D721Med (cell line): ENCODE measurements around the gene OSMR.
"Not testable (repeated sequence)": the region's sequence is repeated elsewhere in the genome, so short reads cannot be mapped to it uniquely, and the experiment has no call there.

Experiments
- DNase-seq: peaks from one replicate; pipeline ENCODE4 v3.0.0; 2011; ENCODE audit warnings: low spot score; ENCODE audit not compliant: insufficient read length
- FAIRE-seq: peaks from 2 replicates; lab custom pipeline; 2011; peaks lifted over from hg19 to GRCh38; lab: Jason Lieb, UNC
- CTCF ChIP-seq: IDR thresholded peaks from 2 replicates; pipeline ENCODE4 v1.5.1; 2012; ENCODE audit warnings: mild to moderate bottlenecking, control low read depth; ENCODE audit not compliant: insufficient read depth; ENCODE audit errors: missing control alignments

OSMR gene

GRCh38 chr5:38846379-38847011 is 683 bp downstream of the OSMR start:
- DNase-seq (no peak), FAIRE-seq (no peak)
- no peak for TF ChIP-seq CTCF

- DNase-seq (no peak), FAIRE-seq (no peak)
- TF ChIP-seq CTCF, result no peak
Observed at GRCh38 chr5:38847559-38848347, 1.9 kb downstream of the OSMR start.

GRCh38 chr5:38848637-38849036 is 2.8 kb downstream of the OSMR start:
- no peak for TF ChIP-seq CTCF
- DNase-seq (no peak), FAIRE-seq (no peak)

- DNase-seq, FAIRE-seq: not testable (repeated sequence)
Observed at GRCh38 chr5:38851640-38852039, 5.8 kb downstream of the OSMR start.

- no peak for TF ChIP-seq CTCF
- DNase-seq, result no peak
- FAIRE-seq, result no peak
Observed at GRCh38 chr5:38853753-38854470, 8.1 kb downstream of the OSMR start.

DNA sequence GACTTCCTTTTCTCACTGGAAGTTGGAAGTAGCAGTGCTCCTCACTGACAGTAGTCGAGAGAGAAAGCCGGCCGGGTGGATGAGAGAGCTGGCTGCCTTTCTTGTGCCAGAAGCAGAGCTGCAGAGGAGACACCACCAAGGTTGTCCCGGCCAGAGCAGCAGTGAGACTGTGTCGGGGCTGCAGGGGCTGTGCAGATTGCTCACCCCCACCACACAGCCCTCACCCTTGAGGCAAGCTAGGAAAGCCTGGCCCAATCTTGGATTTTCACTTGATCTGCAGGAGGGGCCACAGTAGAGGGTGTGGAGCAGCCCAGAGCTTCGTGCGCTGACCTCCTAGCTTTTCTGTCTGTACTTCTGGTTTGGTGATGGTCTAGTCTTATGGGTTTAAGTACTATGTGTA is 9.1 kb downstream of the OSMR start:
- no peak for TF ChIP-seq CTCF
- FAIRE-seq, result no peak
- no peak for DNase-seq

DNA sequence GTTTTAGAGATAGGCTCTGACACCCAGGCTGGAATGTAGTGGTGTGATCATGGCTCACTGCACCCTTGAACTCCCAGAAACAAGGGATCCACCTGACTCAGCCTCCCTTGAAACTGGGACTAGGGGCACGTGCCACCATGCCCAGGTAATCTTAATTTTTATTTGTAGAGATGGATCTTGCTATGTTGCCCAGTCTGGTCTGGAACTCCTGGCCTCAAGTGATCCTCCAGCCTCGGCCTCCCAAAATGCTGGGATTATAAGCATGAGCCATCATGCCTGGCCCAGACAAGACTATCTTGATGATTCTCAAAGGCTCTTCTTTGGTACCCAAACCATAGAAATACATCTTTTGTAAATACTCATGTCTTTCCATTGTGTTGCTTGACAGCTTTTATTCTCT is 10.8 kb downstream of the OSMR start:
- no peak for FAIRE-seq
- no peak for DNase-seq
- TF ChIP-seq CTCF, result no peak
